Mammary epithelial cell (primary cell): ENCODE data around the gene DMTF1.

ENCODE experiments used
- CTCF ChIP-seq, 2 donors: IDR thresholded peaks in 1 of 2; conservative IDR thresholded peaks in 1 of 2; 2 replicates each; pipeline ENCODE4 v1.5.1; 2011 to 2012; ENCODE audit warnings: inconsistent platforms in 2 of 2, low read length in 2 of 2, mild to moderate bottlenecking in 2 of 2, control low read depth in 1 of 2, low read depth in 1 of 2; ENCODE audit not compliant: insufficient read depth in 1 of 2; ENCODE audit errors: extremely low read depth in 1 of 2
- EZH2 ChIP-seq: IDR thresholded peaks from 2 replicates; pipeline ENCODE4 v1.6.1; 2012; ENCODE audit warnings: low read length, inconsistent platforms, borderline replicate concordance

GRCh38 chr7:87216701-87217508 is 64.7 kb downstream of the DMTF1 start:
- TF ChIP-seq CTCF (conservative IDR thresholded peaks at IDR 0.05 in 1 of 2, IDR thresholded peaks at IDR 0.05 in 1 of 2; ENCODE audit: extremely low read depth in 1 of 2, insufficient read depth in 1 of 2, low read depth in 1 of 2, low read length in 2 of 2) (no peak), EZH2 (no peak)
